ENCODE results near the gene MRPL36.

DNA sequence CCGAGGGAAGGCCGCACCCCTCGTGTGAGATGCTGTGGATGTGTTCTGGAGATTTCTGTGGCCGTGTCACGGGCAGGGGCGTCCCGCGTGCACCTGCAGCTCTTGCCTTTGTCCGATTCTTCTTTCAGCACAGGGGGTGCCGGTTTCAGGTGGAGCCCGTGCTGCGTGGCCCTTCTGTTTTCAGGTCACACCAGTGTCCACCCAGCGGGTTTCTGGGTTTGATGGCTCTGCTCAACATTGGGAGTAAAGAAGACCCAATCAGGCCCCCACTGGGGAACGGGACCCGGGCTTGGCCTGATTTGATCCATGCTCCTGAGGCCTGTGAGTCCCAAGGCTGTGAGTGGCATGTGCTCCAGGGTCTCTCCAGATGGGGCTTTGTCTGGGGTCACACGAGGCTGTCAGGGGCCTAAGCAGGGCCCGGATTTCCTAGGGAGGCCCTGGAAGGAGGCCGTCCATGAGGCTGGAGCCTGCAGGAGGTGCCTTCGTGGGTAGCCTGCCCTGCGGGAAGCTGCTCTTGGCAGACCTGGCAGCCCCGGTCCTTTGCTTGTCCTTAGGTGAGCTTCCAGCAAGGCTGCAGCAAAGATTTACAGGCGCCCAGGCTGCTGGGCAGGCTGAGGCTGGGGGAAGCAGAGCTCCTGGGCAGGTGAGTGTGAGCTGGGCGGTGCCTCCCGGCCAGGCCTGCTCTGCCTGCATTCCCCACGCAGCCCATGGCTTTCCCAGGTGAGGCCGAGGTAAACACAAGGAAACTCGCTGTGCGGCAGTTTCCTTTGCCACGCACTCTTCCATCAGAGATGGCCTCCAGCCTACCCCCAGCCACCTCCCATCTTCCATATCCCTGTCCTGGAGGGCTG is 12.8 kb downstream of the MRPL36 start:
- no peak for TF ChIP-seq TAF1 (IDR thresholded peaks at IDR 0.05; ENCODE audit: borderline replicate concordance, low read depth, low read length)
- TF ChIP-seq POLR2AphosphoS5 (IDR thresholded peaks at IDR 0.05; ENCODE audit: low read depth, low read length): no peak

Measured in GM12892 (cell line).